ENCODE data around the gene IFT43.

IFT43 gene

DNA sequence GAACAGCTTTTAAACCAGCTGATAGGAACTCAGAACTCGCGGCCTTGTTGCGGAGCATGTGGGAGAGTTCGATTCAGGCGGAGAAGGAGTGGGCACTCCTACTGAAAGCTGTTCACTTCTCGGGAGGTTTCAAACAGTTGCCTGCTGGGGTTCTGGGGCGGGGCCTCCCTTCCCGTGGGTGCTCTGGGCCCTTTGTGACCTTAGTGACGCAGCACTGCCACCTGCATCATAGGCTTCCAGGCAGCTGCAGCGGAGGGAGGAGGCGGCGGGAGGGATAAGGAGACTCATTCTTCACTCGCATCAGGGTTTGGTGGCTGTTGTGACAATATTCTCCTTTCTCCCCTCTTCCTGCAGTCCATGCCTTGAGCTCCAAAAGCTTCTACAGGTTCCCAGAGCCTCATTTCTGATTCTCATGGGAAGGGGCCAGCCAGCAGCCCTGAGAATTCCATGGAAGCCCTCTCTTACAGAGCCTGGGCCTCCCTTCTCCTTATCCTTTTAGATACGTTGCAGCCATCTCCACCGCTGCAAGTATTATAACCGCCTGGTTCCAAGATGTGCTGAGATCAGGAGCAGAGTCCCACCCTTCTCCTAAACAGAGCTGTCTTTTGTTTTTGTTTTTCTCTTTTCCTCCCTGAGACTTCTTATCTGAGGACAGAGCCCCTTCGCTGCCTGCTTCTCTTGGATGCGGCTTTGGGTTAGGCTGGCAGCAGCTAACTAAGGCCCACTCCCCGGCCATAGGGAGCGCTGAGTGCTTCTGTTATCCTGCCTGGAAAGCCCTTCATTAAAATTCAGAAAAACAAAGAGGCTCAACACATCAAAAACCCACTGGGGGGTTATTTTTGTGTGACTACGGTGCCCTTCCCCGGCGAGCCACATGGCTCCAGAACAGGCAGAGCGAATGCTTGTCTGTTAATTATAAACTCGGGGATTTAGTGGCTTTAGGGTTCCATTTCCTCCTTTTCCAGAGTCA, 98.5 kb downstream of the IFT43 start:
- no peak for DNase-seq

DNA sequence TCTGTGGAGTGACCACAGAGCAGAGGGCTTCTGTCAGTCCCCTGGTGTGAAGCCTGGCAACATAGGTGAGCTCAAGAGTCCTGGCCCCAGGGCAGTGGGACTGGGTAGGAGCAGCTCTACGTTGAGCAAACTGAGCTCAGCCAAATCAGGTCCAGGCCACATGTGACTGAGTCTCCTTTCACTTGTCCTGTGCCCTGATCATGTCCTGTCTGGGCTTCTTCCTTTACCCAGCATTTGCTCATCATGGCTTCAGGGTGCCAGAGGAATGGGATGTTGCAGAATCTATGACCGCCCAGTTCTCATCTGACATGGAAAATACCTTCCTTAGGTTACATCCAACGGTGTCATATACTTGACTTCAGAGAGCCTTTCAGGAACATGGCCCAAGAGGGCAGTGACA, 99.8 kb downstream of the IFT43 start:
- no peak for DNase-seq

DNA sequence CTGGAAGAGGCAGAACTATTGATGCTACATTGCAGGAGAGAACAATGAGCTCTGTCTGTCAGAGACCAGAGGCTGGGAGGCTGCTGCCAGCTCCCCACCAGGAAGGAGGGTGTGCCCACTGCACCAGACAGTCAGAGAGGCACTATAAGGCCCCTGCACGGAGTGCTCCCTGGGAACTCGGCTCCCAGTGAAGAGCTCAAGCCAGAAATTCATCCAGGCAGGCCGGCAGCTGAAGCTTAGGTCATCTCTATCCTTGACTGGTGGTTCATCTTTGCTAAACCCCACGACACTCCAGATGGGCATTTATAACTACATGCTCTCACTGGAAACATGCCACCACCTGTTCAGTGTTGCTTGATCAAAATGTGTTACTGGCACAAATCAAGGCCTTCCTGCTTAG, 101.1 kb downstream of the IFT43 start:
- DNase-seq, result no peak

DNA sequence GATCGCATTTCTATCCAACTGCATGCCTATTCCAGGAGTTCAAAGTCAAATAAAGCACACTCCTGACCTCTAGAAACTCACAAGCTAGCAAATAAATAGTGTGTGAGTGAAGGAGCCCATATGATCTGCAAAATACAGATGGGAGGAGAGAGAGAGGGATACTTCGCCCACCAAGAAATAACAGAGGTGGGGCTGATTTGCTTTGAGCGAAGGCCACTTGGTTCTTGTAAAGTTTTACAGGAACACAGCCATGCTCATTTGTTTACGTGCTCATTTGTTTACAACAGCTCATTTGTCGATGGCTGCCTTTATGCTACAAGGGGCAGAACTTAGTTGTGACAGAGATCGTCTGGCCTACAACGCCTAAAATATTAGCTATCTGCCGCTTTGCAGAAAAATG, 102.8 kb downstream of the IFT43 start:
- no peak for DNase-seq

DNA sequence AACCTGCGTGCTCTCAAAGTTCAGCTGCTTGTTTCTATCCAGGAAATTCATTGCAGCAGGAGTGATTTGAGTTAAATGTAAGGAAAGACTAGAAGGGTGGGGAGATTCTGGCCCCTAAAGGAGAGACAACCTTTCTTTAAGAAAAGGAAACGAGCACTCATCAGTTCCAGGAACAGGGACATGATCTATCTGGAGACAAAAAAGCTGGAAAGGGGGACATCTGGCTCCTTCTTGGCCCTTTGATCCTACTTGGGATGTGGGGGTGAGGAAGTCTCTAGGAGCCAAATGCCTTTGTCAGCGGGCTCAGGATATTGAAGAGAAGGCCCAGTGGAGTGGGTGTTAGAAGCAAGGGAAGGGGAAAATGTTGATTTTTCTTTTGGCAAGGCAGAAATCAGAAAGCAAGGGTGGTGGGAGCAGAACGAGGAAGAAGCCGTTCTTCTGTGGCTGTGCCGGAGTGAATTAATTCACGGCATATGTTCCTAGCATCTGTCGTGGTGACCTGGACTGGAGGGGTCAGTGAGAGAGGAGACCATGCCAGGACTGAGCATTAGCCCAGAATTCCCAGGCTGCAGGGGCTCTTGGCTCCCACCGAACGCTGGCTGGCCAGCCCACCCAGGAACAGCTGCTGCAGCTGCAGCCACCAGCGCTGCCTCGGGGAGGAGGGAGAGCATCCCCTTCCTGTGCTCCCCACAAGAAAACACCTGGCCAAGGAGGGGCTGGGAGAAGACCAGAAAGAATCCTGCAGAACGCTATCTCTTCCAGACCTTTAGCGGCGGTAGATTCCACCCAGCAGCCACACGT, 103.4 kb downstream of the IFT43 start:
- DNase-seq, result no peak

DNA sequence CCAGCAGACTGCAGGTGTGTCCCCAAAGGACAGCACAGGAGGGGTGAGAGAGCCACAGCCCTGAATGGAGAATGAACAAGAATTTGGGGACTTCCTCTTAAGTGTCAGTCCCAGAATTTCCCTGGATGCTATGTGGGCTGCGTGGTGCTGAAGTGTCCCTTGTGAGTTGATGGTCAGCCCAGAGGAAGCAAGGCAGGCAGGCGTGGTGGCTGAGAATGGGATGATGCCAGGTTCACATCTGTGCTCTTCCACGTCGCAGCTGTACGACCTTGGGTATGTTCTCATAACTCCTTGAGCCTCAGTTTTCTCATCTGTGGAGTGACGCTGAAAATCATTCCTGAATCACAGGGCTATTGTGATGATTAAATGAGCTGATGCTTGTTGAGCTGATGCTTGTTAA, 104.0 kb downstream of the IFT43 start:
- DNase-seq, result no peak

DNA sequence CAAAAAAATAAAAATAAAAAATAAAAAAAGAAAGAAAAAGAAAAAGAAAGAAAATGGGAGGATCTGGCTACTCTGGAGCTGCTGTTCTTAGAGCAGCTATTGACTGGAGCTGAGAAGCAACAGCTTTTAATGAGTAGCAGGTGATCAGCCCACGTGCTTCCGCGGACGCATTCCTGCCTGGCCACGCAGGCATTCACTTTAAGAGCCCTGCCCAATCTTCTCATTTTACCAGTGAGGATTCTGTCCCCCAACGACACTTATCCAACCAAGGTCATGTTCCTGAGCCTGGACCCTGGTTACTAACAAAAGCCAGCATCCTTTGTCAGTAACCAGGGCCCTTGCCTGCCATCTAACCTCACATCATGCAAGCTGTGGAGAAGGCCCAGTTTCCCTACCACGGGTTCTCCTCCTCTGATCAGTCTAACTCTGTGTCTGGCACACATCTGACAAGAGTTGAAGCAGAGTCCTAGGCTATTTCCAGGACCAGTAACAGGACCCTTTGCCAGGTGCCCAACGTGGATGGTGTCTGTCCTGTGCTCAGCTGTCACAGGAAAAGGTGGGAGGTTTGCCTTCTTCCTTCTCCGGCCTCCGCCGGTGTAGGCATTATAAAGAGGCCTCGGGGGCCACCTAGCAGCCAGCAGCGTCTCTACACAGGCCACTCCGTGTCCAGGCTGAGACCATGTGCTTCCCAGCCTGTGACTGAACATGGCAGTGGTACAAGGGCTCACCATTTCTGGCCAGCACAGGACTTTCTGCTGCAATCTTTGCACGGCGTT, 105.2 kb downstream of the IFT43 start:
- DNase-seq, result no peak

DNA sequence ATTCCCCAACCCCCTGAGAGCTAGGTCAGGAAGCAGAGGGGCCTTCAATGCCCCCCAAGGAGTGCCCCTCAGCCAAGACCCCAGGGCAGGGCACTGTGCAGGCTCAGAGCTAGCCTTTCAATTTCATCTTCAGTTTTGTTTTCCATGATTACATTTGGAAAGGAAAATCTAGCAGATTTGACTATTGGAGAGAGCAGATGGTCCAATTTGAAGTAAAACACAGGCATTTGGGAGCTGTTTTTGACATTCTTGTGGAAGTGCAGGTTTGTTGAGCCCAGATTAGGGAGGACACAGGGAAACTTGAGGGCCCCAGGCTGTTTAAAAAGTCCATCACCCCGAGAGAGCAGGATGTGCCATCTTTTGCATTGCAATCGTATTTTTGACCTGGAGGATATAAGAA, 107.5 kb downstream of the IFT43 start:
- no peak for DNase-seq

DNA sequence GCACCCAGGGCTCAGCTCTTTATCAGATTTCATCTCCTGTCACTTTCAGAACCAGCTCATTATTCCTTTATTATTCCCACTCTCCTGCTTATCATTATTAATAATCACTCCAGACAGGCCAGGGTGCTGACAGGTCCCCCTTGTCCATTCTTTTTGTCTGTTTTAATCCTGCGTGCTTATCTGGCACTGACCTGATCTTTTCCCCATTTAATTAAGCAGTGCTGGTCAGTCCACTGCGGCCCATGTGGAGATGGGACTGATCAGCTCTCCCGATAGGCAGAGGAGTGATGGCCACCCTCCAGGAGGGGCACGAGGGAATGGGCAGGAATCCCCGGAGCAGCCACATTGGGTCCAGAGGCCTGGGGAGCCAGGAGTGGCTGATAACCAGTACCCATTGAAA, 110.7 kb downstream of the IFT43 start:
- no peak for DNase-seq

DNA sequence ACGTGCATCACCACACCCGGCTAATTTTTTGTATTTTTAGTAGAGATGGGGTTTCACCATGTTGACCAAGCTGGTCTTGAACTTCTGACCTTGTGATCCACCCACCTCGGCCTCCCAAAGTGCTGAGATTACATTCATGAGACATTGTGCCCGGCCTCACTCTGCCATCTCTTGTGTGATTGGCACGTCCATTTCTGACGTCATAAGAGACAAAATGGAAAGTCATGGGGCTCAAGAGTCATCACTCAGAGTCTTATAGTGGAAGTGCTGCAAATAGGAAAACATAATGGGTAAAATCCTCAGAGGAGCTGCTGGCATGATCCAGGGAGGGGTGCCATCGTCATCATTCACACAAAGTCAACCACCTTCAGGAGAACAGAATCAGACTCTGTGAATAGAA, 112.0 kb downstream of the IFT43 start:
- no peak for DNase-seq

DNA sequence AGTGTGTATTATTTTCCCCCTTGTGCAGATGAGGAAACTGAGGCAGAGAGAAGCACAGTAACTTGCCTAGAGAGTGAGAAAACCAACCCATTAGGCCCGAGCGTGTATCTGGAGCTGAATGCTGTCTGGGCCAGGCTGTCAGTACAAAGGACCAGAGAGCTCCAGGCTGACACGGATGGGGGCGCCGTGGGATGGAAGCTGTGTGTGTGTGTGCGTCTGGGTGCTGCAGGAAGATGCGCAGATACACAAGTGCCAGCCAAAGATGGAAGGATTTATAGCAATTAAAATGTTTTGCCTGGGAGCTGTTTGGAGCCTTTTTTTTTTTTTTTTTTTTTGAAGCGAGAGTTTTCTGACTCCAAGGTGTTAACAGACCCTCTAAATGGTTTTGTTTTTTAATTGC, 112.5 kb downstream of the IFT43 start:
- no peak for DNase-seq

DNA sequence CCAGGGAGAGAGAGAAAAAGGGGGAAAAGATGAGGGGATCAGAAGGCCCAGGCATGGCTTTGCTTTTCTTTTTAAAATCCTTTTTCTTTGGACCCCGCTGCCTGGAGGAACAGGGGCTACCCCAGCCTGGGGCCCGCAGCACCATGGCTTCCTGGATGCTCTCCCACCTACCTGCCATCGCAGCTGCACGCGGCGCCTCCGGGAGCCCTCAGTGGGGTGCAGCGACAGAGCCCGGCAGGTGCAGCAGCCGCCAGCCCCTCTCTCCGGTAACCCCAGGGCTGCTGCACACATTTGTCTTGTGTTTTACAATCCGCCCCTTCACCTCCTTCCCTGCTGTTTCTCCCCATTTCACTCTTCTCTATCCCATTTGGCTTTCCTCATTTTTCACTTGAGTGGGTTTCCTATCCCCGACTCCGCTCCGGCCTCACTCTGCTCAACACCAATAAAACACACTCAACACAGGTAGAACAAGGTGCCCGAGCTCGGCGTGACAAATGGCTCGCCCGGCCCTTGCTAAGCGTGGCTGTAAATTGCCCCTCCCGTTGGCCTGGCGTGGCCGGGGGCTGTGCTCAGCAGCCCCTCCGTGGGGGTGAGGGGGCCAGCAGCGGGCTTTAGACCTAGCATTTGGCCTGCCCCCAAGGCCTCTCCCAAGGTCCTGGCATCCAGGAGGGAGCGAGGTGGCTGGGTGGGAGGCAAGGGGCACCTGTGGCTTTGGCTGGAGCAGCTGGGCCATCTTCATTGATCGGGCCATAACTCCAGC, 113.5 kb downstream of the IFT43 start:
- no peak for DNase-seq

DNA sequence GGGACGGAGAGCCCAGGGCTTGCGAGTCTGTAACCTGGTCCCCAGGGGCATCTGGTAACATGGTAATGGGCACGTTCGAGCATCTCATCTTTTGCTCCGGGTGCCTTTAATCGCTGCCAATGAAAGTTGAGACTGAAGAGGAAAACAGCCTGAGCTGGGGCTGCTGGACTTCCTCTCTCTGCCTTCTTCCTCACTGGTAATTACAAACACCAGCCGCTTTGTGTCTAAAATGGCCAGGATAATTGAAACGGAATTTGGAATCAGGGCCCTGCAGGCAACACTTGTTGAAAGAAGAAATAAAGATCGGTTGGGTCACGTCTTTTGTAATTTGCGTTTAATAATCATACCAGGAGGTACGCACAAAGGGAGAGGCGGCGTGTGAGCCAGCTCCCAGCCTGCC, 114.7 kb downstream of the IFT43 start:
- DNase-seq, result no peak

DNA sequence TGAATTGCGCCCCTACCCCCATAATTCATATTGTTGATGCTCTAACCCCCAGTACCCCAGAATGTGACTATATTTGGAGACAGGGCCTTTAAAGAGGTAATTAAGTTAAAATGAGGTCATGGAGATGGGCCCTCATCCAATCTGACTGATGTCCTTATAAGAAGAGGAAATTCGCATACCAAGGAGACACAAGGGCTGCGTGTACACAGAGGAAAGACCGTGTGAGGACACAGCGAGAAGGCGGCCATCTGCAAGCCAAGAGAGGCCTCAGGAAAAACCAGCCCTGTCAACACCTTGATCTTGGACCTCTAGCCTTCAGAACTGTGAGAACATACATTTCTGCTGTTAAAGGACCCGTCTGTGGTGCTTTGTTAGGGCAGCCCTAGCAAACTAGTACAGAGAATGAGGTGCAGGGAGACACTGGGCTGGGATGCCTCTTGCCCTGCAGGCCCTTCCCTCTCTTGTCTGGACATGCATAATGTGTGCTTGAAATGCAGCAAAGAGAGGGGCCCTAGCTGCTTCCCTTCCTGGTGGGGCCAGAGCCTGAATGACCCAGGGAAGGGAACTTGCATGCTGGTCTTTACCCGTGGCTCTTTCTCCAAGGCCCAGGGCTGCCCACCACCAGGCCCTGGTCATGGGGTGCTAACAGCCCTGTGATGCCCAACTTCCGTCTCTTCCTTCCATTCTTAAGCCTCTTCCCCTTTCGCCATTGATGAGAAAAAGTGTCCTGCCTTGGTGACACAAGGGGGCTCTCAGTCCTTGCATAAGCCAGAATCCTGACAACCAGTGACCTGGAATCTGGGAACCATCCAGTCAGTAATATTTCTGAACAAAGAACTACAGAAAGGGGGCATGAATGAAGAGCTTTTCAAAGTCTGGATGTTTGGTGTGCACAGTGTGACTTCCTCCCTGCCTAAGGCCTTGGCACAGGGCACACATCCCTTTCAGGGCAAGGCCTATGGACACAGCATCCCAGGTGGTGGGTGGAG, 116.1 kb downstream of the IFT43 start:
- DNase-seq, result no peak

DNA sequence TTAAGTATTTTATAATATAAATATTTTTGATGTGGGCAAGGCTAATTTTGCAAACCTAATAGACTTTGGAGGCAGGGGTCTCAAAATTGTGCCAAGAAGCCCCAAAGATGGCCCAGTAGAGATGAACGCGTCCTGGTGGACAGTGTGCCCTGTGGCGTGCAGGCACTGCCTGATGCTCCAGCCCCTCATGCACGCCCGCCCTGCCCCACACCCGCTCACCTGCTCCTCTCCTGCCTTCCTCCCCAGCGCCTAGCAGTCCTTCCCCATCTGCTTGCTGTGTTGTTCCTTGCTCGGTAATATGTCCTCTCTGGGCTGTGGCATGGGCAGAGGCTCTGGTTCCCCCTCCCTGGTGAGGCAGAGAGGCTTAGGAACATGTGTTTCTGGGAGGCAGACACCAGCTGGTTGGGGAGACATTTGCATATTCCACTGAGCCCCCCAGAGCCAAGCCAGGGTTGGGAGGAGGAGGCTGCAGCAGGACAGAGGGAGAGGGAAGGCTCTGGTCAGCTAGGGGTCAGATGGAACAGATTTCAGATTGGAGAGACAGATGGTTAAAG, 119.3 kb downstream of the IFT43 start:
- DNase-seq, result no peak

DNA sequence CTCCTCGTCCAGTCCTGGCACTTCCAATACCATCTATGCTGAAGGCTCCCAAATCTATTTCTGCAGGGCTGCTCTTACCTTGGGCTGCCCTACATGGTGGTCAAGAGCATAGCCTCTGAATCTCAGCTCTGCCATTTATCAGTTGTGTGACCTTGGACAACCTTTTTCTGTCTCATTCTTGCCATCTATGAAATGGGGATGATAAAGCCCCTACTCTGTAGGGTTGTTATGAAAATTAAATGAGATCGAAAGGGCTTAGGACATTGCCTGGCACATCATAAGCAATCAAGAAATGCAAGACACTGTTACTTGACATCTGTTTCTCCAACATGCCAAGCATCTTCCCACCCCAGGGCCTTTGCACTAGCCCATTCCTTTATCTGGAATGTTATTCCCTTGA, 120.6 kb downstream of the IFT43 start:
- no peak for DNase-seq

DNA sequence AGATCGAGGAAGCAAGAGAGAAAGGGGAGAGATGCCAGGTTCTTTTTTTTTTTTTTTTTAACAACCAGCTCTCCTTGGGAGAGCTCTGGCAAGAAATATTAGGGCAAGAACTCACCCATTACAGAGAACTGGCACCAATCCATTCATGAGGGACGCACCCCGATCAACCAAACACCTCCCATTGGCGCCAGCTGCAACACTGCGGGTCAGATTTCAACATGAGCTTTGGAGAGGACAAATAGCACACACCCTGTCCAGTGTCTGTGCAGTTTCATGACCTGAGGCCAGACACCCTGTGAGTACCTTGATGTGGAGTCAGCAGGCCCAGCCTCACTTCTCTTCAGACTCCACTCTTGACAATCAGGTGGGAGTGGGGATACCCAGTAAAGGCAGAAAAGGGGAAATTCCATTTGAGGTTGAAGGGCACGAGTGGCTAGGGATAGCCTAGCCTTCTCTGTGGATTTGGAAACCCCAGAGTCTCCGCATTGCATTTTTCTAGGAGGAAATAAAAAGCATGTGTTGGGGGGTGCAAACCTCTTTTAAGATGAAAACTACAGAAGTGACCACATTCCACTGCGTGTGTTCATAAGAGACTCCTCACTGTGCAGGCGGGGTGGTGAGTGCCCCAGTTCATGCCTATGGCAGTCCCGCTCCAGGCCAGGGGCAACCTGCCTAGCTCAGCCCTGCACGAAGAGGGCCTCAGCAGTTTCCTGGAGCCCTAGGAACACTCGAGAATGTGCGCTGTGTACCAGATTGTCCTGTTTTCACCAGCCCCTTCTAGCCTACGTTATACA, 123.7 kb downstream of the IFT43 start:
- DNase-seq, result no peak

DNA sequence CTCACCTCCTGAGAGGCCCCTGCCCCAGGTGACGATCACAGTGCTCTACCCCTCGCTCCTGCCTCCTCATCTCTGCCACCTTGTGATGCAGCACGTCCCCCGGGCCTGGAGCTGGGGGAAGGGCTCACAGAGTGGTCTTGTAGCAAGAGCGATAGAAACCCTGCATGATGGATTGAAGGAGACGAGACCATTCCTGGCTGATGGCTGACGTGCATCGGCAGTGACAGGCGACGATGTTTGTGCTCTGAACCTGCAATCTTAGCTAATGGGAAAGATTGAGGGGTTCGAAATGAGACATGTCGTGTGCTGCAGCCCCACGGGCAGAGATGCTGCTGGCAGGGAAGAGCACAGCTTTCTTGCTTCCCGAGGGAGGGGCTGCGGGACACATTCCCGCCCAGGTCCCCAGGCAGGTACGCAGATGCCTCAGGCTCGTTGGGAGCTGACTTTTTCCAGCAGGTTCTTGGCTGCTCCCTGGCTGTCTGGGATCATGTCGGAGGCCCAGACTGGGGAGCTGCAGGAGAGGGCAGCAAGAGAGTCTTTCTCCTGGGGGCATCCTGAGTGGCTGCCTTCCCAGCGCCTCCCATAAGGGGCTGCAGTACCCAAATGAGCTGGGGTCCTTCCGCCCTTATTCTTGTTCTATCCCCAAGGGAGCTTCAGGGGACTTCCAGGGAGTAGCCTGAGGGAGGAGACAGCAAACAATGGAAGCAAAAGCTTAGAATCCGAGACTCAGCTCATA, 127.5 kb downstream of the IFT43 start:
- DNase-seq, result no peak

DNA sequence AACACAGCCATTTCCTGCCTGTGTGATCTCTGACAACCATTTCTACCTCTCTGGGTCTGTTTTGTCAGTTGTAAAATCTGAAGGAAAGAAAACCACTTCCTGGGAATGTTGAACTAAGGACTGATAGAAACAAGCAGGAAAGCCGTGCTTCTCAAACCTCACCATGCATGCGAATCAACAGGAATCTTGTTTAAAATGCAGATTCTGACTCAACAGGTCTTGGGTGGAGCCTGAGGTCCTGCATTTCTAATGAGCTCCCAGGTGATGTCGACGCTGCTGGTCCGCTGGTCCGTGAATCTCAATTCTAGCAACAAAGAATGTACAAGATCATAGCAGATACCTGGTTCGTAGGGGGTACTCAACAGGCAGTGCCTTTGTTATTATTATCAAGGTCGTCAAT, 128.1 kb downstream of the IFT43 start:
- no peak for DNase-seq
